Stimulated activated CD8-positive, alpha-beta memory T cell treated with anti-CD3 and anti-CD28 coated beads, Interleukin-12 subunit alpha, Interleukin-12 subunit beta, amount 100 ng/mL, for 4 hours (primary cell): ENCODE results near the gene CALCOCO2.
A peak's percentile ranks its signal among the peaks of the same experiment; 100 is the strongest.
"Not testable (repeated sequence)": the region's sequence is repeated elsewhere in the genome, so short reads cannot be mapped to it uniquely, and the experiment has no call there.

Source experiments
- DNase-seq: peaks from one replicate; pipeline ENCODE4 v3.0.0-alpha.2; 2020; ENCODE audit warnings: low read depth

CALCOCO2 gene, protein sequence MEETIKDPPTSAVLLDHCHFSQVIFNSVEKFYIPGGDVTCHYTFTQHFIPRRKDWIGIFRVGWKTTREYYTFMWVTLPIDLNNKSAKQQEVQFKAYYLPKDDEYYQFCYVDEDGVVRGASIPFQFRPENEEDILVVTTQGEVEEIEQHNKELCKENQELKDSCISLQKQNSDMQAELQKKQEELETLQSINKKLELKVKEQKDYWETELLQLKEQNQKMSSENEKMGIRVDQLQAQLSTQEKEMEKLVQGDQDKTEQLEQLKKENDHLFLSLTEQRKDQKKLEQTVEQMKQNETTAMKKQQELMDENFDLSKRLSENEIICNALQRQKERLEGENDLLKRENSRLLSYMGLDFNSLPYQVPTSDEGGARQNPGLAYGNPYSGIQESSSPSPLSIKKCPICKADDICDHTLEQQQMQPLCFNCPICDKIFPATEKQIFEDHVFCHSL

DNA sequence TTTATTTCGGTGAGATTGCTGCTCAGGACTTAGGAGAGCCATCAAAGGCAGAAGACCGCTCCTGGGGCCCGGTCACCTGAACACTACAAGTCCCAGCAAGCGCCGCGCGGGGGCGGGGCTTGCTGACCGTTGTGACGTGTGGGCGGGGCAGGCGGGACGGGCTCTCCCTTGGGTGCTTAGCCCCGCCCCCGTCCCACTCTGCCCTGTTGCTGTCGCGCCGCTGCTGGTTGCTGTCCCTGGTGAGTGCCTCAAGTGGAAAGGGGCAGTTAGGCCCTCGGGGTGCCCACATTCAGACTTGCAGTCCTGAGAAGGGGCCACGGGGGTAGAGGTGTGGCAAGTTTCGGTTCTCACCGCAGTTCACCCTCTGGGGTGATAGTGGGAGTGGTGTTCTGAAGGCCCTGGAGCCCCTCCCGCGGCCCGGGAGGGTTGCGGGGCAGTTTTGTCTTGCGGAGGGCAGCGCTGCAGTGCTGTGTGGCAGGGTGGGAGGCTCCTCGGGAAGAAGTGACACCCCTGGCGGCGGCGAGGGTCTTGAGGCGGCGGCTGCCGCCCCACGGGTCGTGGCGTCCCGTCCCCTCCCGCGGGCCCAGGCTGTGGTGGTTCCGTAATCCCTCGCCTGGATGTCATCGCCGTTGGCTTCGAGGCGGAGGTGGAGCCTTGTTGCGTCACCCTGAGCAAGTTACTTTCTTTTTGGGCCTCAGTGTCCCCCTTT lies at the start of gene CALCOCO2:
Gene CALCOCO2 (plus strand): TSS at position 196 of the 709 bp plus-strand sequence. CDS start 10,673 bp downstream, outside the sequence.
- DNase-seq = peak; percentile 76

DNA sequence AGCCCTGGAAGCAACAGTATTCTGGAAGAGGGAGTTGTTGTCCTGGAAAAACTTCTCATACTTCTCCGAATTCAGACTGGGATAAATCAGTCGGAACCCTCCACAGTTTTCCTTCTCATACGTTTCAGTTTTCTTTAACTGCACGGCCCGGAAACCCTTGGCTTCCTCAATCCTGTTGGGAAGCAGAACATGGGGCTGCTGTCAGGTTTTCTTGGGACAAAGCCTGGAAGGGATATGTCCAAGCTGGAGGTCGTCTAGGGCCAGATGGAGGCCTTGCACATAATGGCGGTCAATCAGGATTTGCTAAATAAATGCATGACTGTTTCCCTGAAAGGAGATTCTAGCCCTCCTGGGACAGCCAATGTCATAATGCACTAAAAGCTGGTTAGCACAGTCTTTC lies 43.0 kb upstream of the CALCOCO2 start:
- no peak for DNase-seq

DNA sequence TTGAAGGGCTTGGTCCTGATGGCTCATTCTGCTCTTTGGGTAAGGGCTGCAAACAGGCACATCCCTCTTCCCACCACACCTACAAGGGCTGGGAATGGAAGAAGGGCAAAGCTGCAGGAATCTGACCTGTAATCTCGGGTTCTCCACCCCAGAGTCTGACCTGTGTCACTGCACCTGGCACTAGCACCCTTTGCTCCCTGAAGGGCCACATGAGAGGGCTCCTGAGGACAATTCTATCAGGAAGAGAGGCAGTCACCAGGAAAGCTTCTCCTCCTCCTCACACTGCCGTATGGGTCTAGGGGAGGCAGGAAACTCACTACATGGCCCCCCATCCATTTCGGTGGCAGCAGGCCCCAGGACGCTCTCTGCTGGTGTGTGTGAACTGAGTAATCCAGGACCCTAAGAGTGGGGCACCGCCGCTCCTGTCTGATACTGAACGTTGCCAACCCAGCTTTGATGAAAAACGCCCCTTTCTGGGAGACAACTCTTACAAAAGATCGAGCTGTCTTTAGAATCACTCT lies 40.2 kb upstream of the CALCOCO2 start:
- DNase-seq = no peak

DNA sequence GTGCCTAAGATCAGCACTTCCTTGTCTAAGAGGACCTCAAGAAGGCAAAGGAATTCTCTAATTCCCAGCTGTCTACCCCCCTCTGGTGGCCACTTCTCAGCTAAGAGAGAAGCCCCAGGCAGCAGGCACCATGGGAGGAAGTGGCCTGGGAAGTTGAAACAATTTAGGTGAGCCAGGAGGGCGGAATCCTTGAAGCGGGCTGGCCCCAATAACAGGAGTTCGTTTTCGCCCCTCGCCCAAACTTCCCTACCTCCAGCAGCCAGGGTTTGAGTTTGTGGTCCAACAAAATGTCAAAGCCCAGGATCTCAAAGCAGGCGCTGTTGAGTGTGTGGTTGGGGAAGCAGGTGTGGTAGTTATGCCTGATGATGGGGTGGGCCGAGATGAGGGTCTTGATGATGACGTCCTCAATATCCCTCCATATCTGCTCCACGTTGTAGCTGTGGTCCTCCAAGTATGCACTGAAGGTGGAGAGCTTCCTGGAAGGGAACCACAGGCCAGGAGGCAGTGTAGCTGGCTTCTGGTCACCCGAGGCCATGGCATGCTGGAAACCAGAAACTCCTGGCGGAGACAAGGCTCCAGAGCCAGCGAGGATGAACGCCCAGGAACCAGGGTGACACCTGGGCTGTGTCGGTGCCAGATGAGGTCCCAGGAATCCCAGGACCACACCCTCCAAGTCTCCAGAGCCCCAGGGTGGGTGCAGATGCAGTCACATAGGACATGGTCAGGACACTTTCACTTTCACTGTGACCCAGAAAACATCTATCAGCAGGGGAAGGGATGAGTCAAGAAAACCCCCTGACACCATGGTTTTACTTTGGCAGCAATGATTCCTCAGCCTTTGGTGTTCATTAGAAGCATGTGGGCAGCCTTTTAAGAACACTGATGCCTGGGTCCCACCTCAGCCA lies 39.5 kb upstream of the CALCOCO2 start:
- no peak for DNase-seq

DNA sequence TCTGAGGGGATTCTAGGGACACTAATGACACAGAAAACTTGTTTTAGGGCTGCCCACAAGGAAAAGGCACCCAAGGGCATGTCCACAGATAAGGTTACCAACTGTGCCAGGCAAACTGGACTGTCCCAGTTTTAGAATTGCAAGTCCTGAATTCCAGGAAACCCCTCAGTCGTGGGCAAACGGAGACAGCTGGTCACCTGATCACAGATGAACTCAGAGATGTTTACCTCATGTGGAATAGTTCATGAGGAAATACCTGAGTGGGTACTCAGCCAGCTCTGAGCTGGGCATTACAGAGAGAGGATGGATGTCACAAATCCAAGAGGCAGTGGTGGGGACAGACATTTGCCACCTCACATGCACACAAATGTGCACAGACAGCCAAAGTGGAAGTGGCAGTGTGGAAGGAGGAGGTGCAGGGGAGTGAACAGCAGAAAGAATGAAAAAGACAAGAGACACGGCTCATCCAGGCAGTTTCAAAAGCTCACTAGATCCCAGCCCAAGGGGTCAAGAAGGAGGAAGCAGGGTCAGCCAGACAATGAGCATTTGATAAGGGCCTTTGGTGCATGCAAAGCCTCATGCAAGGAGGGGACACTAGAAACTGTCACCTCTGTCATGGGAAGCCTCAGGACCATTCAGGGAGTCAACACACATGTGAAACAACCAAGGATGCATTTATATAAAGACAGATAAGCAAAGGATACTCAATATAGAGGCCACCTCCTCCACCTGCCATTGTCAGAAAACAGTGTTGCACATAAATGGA lies 38.6 kb upstream of the CALCOCO2 start:
- DNase-seq = no peak

DNA sequence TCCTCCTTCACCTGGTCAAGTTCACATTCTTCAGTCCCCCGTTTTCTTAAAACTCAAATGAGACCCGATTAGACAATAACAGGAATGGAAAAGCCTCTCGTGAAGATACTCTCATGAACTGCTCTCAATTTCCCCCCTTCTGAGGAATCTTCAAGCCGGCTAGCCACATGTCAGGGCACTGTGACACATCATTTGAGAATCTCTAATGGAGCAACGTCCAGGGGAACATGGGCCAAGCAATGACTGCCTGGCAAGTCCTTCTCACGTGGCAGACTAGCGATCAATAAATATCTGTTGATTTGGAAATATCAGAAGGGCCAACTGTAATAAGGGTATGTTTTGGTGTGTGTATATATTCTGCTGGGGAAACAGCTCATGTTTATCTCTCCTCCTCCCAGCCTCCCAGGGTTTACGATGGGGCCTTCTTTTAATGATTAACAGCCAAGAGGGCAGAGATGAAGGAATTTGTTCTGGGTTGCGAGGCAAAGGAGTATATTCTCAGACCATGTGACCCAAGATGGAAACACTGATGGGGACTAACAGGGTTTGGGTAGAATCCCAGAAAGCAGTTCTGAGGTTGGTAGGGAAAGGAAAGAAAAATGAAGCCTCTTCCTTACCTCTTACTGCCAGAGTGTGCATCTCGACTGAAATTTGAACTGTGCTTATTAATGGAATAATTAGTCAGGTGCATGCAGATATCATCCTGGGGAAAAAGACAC lies 35.2 kb upstream of the CALCOCO2 start:
- DNase-seq = no peak

DNA sequence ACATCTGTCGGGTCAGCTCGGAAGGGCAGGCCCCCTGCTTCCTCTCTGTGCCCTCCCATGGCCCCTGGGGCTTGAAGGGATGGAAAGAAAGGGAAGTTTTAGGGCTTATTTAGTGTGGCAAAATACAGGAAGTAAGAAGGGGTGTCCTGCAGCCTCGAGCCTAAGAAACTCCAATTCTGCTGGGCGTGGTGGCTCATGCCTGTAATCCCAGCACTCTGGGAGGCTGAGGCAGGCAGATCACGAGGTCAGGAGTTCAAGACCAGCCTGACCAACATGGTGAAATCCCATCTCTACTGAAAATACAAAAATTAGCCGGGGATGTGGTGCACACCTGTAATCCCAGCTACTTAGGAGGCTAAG lies 34.7 kb upstream of the CALCOCO2 start:
- DNase-seq = not testable (repeated sequence)

DNA sequence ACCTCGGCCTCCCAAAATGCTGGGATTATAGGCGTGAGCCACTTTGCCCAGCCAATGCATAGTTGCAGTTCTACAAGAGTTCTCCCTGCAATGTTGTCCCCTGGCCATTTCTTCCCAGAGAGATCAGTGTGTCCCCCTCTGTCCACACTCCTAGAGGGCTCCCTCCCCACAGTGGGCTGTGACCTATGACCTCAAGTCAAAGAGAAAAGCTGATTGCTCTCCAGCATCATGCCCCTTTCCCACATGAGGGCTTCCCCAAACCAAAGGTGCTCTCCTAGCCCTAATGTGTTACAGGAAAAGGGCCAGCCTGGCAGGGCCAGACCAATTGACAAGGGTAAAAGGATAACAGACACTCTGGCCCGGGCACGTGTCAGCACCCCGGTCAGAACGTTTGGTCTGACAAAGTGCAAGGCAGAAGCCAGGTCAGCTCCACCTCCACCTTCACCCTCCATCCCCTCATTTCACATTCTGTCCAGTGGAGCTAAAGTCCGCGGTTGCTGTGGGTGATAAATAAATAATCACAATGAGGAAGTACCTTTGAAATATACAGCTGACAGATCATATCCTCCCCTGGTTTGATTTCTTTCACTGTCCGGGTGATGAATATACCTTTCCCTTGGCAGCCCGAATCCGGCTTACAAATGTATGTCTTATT lies 31.6 kb upstream of the CALCOCO2 start:
- no peak for DNase-seq

DNA sequence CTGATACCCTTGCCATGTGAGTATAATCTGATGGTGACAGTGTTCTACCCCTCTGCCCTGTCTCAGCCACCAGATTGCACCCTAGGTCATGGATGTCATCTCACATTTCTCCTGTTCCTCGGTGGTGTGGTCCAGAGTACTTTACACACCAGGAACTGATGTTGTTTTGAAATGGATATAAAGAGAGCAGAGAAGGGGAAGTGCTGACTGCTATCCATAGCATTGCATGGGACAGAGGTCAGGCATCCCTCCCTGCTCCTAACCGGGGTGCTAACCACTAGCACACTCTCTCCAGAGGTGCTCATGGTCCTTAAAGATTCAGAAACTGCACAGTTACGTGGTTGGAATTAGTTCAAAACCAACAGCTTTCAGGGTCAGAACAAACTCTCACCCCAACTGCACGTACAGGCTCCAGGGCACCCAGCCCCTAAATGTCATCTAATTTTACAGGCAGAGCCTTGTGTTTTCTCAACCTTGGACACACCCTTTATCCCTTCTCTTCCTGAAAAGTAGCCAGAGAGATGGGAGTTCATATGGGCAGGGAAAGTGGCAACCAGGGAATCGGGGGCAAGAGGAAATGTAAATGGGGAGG lies 30.1 kb upstream of the CALCOCO2 start:
- no peak for DNase-seq

DNA sequence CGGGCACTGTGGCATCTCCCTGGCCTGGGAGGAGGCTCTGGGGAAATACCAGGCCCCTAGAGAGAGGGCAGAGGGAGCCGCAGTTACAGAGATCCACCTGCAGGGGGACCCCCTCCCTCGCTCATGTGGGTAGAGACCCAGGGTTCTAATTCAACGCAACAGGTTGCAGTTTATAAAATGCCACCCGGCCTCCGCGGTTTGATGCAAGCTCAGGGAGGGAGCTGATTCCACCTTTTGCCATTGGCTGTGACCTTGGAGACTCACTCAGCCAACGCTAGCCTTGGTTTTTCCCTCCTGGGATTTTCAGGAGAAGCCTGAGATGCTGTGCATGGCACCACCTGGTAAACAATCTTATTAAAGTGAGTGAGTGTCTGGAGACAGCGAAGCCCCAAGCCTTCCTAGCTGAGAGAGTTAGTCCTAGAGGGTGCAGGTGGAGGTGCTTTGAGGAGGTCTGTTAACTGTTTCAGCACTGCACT lies 25.9 kb upstream of the CALCOCO2 start:
- DNase-seq = peak; percentile 17

DNA sequence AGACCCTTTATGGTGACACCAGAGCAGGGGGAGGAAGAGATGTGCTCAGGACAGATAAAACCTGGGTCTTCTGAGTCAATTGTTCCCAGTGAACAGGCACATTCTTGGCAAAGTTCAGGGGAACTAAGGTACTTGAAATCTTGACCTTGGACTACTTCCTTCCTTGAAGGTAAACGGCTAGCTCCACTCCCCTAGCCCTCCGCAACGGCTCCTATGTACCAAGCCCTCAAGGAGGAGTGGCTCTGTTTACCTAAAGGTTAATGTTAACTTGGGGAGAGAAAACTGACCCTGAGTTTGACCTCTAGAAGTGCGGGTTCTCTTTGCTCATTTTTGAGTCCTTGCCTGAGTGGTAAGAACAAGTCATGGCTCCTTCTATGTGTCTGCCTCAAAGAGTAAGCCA lies 21.7 kb upstream of the CALCOCO2 start:
- no peak for DNase-seq

DNA sequence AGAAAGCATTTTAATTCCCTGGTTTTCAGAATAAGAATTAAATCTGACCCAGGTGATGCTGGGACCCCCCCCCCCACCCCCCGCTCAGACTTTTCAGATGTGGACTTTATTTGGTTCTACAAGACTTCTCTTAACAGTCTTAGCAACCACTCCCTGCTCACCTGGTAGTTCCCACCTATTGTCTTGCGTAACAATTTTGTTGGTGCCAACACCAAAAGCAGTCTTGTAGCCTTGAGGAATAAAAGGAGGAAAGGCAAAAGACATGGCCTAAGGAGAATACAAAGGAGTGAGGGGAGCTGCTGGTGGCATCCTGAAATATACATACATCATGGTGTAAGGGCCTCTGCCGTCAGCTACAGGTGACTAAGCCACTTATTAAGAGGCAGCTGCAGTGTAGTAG lies 18.8 kb upstream of the CALCOCO2 start:
- DNase-seq = no peak

DNA sequence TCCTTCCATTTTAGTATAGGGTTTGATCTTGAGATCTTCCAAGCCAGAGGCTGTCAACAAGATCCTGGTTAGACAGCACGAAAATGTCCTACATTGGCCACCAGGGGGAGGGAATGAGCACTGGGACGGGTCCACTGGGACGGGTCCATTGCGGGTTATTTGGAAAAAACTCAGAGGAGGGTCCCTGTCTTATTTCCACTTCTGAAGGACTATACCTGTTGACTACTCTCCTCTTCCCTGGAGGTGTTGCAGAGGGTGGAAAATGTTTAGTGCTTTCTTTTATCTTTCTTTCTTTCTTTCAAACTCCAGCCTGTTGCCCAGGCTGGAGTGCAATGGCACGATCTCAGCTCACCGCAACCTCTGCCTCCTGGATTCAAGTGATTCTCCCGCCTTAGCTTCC lies 16.3 kb upstream of the CALCOCO2 start:
- no peak for DNase-seq

DNA sequence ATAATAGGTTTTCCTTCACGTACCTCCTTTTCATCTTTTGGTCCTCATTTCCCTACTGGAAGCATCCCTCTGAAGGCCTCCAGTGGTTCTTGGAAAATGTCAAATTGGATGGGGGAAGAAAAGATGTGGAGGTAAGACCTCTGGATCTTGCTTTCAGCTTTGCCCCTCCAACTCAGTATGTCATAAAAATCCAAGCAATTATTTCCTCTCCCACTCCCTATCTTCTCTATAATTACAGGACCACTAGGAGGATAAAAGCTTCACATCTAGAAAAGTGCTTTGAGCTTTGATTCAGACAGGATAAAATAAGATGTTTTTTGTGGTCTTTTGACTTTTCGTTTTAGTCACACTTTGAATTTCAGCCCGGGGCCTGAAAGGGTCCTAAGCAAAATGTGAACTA lies 15.5 kb upstream of the CALCOCO2 start:
- no peak for DNase-seq

DNA sequence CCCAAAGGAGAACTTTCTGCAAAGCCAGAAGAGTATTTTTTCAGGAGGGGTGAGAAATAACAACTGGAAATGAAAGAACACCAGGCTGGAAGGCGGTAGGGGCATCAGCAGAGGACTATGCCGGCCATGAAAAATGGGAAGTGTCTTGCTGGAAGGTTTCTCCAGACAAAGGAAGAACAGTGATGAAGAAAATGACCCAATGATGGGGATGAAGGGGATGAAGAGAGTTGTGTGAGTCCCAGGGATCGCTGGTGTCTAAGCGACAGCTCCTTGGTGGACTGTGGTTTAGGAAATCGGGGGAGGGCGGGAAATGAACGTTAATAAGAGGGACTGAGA lies 14.4 kb upstream of the CALCOCO2 start:
- DNase-seq = no peak

DNA sequence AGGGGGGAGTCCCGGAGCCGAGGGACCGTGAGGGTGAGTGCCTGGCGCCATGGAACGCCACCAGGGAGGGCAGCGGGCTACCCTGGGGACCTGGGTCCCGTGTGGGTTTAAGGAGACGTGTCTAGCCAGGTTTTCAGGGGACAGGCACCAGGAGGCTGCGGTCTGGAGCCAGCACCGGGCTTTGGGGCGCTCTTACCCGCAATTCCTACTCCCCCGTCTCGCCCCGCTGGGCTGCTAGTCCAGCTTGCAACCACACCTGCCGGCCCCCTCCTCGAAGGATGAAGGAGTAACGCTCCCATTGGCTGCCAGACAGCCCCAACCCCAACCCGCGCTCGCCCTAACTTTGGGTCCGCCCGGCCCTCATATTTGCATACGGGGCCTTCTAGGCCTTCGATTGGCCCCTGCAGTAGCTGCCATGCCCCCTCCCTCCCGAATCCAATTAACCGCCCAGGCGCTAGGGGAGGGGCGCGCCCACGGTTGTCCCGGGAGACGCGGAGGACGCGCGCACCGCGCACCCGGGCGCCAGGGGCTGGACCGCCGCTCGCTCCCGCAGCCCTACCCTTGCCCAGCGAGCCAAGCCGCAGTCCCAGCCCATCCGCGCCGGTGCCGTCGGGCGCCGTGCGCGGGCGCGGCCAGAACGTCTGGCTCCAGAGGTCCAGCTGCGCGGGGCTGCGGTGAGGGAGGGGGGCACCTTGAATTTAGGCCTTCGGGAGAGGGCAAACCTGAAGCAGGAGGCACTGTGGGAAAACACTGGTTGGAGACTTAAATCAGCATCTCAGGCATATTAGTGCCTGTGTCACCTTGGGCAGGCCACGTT lies 13.9 kb upstream of the CALCOCO2 start, which contains the start of gene TTLL6:
Gene TTLL6 (minus strand): TSS at position 456 of the 817 bp plus-strand sequence. CDS start 157 bp downstream, at position 299.
- DNase-seq = peak; percentile 49

DNA sequence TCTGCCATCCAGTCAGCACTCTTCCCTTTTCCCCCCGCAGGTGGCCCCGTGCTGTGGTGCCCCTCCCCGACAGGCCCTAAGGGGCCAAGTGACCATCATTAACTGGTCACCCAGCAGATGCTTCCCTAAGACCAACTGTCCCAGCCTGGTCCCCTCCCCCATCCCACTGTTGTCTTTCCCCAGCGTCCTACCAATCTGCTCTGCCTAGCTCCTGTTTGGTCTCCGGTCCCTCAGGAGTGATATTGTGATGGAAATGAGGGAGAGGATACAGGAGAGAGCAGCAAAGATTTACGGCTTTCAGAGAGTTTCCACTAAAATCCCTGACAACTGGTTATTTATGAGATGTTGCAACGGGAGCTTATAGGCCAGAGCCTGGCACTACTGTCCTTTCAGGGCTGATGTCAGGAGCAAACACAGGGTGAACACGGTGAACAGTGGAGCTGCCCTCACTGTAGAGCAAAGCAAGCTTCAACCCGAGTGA lies 12.4 kb upstream of the CALCOCO2 start:
- DNase-seq = no peak

DNA sequence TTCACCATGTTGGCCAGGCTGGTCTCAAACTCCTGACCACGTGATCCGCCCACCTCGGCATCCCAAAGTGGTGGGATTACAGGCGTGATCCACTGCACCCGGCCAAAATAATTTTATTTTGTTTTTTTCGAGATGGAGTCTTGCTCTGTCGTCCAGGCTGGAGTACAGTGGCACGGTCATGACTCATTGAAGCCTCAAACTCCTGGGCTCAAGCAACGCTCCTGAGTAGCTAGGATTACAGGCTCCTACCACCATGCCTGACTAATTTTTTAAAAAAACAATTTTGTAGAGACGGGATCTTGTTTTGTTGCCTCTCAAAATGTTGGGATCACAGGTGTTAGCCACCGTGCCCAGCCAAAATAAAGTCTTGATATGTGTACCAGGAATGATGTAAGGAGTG lies 11.4 kb upstream of the CALCOCO2 start:
- DNase-seq = no peak

DNA sequence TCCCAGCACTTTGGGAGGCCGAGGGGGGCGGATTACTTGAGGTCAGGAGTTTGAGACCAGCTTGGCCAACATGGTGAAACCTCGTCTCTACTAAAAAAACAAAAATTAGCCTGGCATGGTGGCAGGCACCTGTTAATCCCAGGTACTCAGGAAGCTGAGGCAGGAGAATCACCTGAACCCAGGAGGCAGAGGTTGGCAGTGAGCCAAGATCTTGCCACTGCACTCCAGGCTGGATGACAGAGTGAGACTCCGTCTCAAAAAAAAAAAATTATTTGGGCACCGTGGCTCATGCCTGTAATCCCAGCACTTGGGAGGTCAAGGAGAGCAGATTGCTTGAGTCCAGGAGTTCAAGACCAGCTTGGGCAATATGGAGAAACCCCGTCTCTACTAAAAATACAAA lies 9.9 kb upstream of the CALCOCO2 start:
- not testable (repeated sequence) for DNase-seq
